Sigmoid colon (tissue), 7 donors: Measurements from ENCODE around the gene ALDOA. TPM values are rescaled to one million over a fixed set of nuclear protein-coding genes. Genes with fewer than 3 reads are reported as not detected.

Source experiments
- DNase-seq: peaks from one replicate; pipeline ENCODE4 v3.0.0-alpha.2; 2019
- H3K27ac ChIP-seq, 4 donors: fragments of 200-600 bp; sonication (generic); one replicate each; pipeline ENCODE4 v1.5.1; 2016 to 2019; ENCODE audit warnings: mild to moderate bottlenecking in 1 of 4
- H3K27me3 ChIP-seq, 3 donors: fragments of 200-600 bp; sonication (generic); one replicate each; pipeline ENCODE4 v1.5.1; 2019; ENCODE audit warnings: mild to moderate bottlenecking in 1 of 3
- H3K36me3 ChIP-seq, 4 donors: fragments of 200-600 bp; sonication (generic); one replicate each; pipeline ENCODE4 v1.5.1; 2016 to 2019
- H3K4me1 ChIP-seq, 4 donors: fragments of 200-600 bp; sonication (generic); one replicate each; pipeline ENCODE4 v1.5.1; 2017 to 2019
- H3K4me3 ChIP-seq, 4 donors: fragments of 200-600 bp; sonication (generic); one replicate each; pipeline ENCODE4 v1.5.1; 2017 to 2019; ENCODE audit warnings: mild to moderate bottlenecking in 2 of 4, moderate library complexity in 1 of 4
- H3K9me3 ChIP-seq, 4 donors: fragments of 200-600 bp in 3 of 4; sonication (generic) in 3 of 4; one replicate each; pipeline versions ENCODE4 v1.5.1 to v1.6.1; 2013 to 2019
- CTCF ChIP-seq, 4 experiments: fragments of 450-650 bp in 3 of 4; fragments of 200-600 bp in 1 of 4; IDR thresholded peaks; one replicate each; pipeline ENCODE4 v1.5.1; 2016 to 2019; ENCODE audit warnings: antibody characterized with exemption in 4 of 4, mild to moderate bottlenecking in 3 of 4, moderate library complexity in 2 of 4
- EP300 ChIP-seq, 4 donors: sonication (generic); formaldehyde crosslinking; IDR thresholded peaks; one replicate each; pipeline ENCODE4 v1.6.1; 2017; ENCODE audit warnings: antibody characterized with exemption in 4 of 4
- POLR2A ChIP-seq, 2 donors: fragments of 450-650 bp; IDR thresholded peaks; one replicate each; pipeline ENCODE4 v1.6.1; 2016; ENCODE audit warnings: antibody characterized with exemption in 2 of 2, mild to moderate bottlenecking in 2 of 2, moderate library complexity in 2 of 2
- POLR2AphosphoS5 ChIP-seq, 4 donors: sonication (generic); formaldehyde crosslinking; IDR thresholded peaks; one replicate each; pipeline ENCODE4 v1.6.1; 2017; ENCODE audit warnings: antibody characterized with exemption in 4 of 4
- WGBS, 2 donors: extraction: QIAGEN DNeasy Blood & Tissue Kit; methylation state at CpG; one replicate each; pipeline ENCODE4 v1.1.7; 2013; 5-methylcytosine and 5-hydroxymethylcytosine counted together
- intact Hi-C: fragments of 100-400 bp; cut with DNase I; formaldehyde crosslinking; loops from one replicate; pipeline ENCODE4 v1.15.1; 2023
- polyA plus RNA-seq, 3 donors: library from polyadenylated mRNA; stranded (reverse); fragments of 200-250 nt; gene quantifications; one replicate each; pipeline ENCODE4 v1.2.3, GENCODE V29; 2013
- total RNA-seq, 4 donors: library from RNA; depleted of rRNA; stranded (reverse); fragments of >200 nt; gene quantifications; one replicate each; pipeline ENCODE4 v1.1.0, GENCODE V29; 2016
- donor health status: healthy with polysubstance abuse.
- donor health status: Bipolar disorder and iron deficiency.
- donor health status: healthy.

ALDOA gene
- total and polyA plus RNA-seq, 7 donors, result 905 to 1,667 (median 1,010) TPM

GRCh38 chr16:30116291-30117207, 51.0 kb downstream of the ALDOA start:
- Histone ChIP-seq H3K27me3 (no peaks in the 10 kb centered on the region), H3K4me3 (no peak overlapping the region), H3K9me3 (no peaks in the 10 kb centered on the region), H3K27ac (peak overlapping the region in 1 of 4 donors; percentile 6), H3K36me3 (peaks cover 39 to 90% (median 44%) of the 10 kb centered on the region in 4 donors), H3K4me1 (peaks cover 0 to 9% (median 8%) of the 10 kb centered on the region in 4 donors)
- intact Hi-C loops, result no loop called here
- no peak for TF ChIP-seq CTCF (IDR thresholded peaks at IDR 0.05)
- TF ChIP-seq EP300 (IDR thresholded peaks at IDR 0.05), result no peak
- no peak for TF ChIP-seq POLR2A (IDR thresholded peaks at IDR 0.05)
- no peak for TF ChIP-seq POLR2AphosphoS5 (IDR thresholded peaks at IDR 0.05)
- WGBS, 2 donors, result 78 to 88% methylated on average over 16 of the region's 16 CpGs
- no peak for DNase-seq

- TF ChIP-seq EP300 (IDR thresholded peaks at IDR 0.05) (no peak), POLR2A (IDR thresholded peaks at IDR 0.05) (no peak), POLR2AphosphoS5 (IDR thresholded peaks at IDR 0.05) (no peak), CTCF (IDR thresholded peaks at IDR 0.05) (no peak)
- Histone ChIP-seq H3K4me1 (peaks cover 0 to 21% (median 18%) of the 10 kb centered on the region in 4 donors), H3K36me3 (peaks cover 39 to 82% (median 44%) of the 10 kb centered on the region in 4 donors), H3K9me3 (no peaks in the 10 kb centered on the region), H3K4me3 (no peak overlapping the region), H3K27me3 (no peaks in the 10 kb centered on the region), H3K27ac (no peak overlapping the region)
- intact Hi-C loops, result no loop called here
- WGBS, 2 donors, result 95 to 96% methylated on average over 10 of the region's 10 CpGs
- no peak for DNase-seq
These were observed 52.2 kb downstream of the ALDOA start for GRCh38 chr16:30117768-30118167.

DNA sequence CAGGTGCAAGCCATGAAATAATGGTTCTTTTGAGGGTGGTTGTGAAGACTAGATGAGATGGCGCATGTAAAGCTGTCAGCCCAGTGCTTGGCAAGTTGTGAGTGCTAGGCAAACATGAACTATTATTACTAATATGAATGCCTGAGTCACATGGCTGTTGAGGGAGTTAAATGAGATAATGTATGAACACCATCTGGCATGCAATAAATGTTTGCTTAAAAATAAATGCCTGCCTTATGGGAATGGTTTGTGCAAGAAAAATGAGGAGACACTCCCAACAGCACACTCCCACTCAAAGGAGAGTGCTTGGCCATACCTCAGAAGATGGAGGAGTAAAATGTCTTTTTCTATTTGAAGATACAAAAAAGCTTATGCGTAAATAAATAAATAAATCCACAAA, 53.9 kb downstream of the ALDOA start:
- Histone ChIP-seq H3K9me3 (no peaks in the 10 kb centered on the region), H3K27me3 (no peaks in the 10 kb centered on the region), H3K36me3 (peaks cover 39 to 74% (median 40%) of the 10 kb centered on the region in 4 donors), H3K4me3 (no peak overlapping the region), H3K4me1 (peaks cover 0 to 32% (median 30%) of the 10 kb centered on the region in 4 donors), H3K27ac (no peak overlapping the region)
- 86 to 93% methylated on average over 2 of the region's 2 CpGs for WGBS, 2 donors
- intact Hi-C loops, result no loop called here
- DNase-seq, result no peak
- no peak for TF ChIP-seq POLR2A (IDR thresholded peaks at IDR 0.05)
- TF ChIP-seq EP300 (IDR thresholded peaks at IDR 0.05), result no peak
- TF ChIP-seq POLR2AphosphoS5 (IDR thresholded peaks at IDR 0.05), result no peak
- TF ChIP-seq CTCF (IDR thresholded peaks at IDR 0.05), result no peak

Other genes starting within 250 kb of the ALDOA start
- gene PAGR1, start 249.6 kb upstream of the ALDOA start, total RNA-seq, result 10 to 100 TPM; 18.5 to 29.9 (median 25.7) TPM
- 10 to 100 TPM; 20.4 to 36.6 (median 29.1) TPM for gene PAGR1, start 249.6 kb upstream of the ALDOA start, polyA plus RNA-seq
- gene MVP, start 245.3 kb upstream of the ALDOA start, total RNA-seq, result 10 to 100 TPM; 62.3 to 94.5 (median 68.6) TPM
- gene MVP, start 245.3 kb upstream of the ALDOA start, polyA plus RNA-seq, result 100 to 1,000 TPM; 201 to 368 (median 265) TPM
- gene CDIPT, start 202.5 kb upstream of the ALDOA start, total RNA-seq, result 100 to 1,000 TPM; 107 to 120 (median 111) TPM
- 10 to 100 TPM; 39.8 to 76.2 (median 51.1) TPM for gene CDIPT, start 202.5 kb upstream of the ALDOA start, polyA plus RNA-seq
- 1 to 10 TPM in 3 of 4 donors, under 1 TPM in 1; 0.66 to 9.1 (median 1.4) TPM for gene SEZ6L2, start 166.2 kb upstream of the ALDOA start, total RNA-seq
- gene SEZ6L2, start 166.2 kb upstream of the ALDOA start, polyA plus RNA-seq, result 1 to 10 TPM in 2 of 3 donors, under 1 TPM in 1; 0.60 to 6.2 (median 1.6) TPM
- gene ASPHD1, start 165.3 kb upstream of the ALDOA start, total RNA-seq, result 1 to 10 TPM in 2 of 4 donors, under 1 TPM in 1, not detected in 1; 0.95 to 2.2 (median 2.1) TPM
- gene ASPHD1, start 165.3 kb upstream of the ALDOA start, polyA plus RNA-seq, result 1 to 10 TPM; 2.4 to 3.4 (median 3.2) TPM
- 10 to 100 TPM in 3 of 4 donors, 1 to 10 TPM in 1; 9.8 to 20.5 (median 14.1) TPM for gene KCTD13, start 139.5 kb upstream of the ALDOA start, total RNA-seq
- gene KCTD13, start 139.5 kb upstream of the ALDOA start, polyA plus RNA-seq, result 10 to 100 TPM in 2 of 3 donors, 1 to 10 TPM in 1; 5.4 to 26.1 (median 18.7) TPM
- gene TMEM219, start 103.7 kb upstream of the ALDOA start, total RNA-seq, result 100 to 1,000 TPM; 103 to 136 (median 112) TPM
- gene TMEM219, start 103.7 kb upstream of the ALDOA start, polyA plus RNA-seq, result 100 to 1,000 TPM; 178 to 314 (median 297) TPM
- 10 to 100 TPM; 26.8 to 38.5 (median 29.7) TPM for gene TAOK2, start 91.9 kb upstream of the ALDOA start, total RNA-seq
- 10 to 100 TPM in 2 of 3 donors, 1 to 10 TPM in 1; 9.0 to 42.2 (median 12.7) TPM for gene TAOK2, start 91.9 kb upstream of the ALDOA start, polyA plus RNA-seq
- gene HIRIP3, start 70.1 kb upstream of the ALDOA start, total RNA-seq, result 10 to 100 TPM; 15.8 to 22.7 (median 19.7) TPM
- gene HIRIP3, start 70.1 kb upstream of the ALDOA start, polyA plus RNA-seq, result 10 to 100 TPM in 1 of 3 donors, 1 to 10 TPM in 2; 9.0 to 14.4 (median 9.7) TPM
- 100 to 1,000 TPM in 1 of 4 donors, 10 to 100 TPM in 3; 49.2 to 174 (median 54.7) TPM for gene INO80E, start 69.5 kb upstream of the ALDOA start, total RNA-seq
- 10 to 100 TPM; 50.6 to 89.7 (median 60.1) TPM for gene INO80E, start 69.5 kb upstream of the ALDOA start, polyA plus RNA-seq
- gene DOC2A, start 54.7 kb upstream of the ALDOA start, total RNA-seq, result 1 to 10 TPM in 1 of 4 donors, under 1 TPM in 1, not detected in 2; 0.36 to 3.9 TPM
- gene DOC2A, start 54.7 kb upstream of the ALDOA start, polyA plus RNA-seq, result 1 to 10 TPM in 2 of 3 donors, under 1 TPM in 1; 0.92 to 4.6 (median 1.8) TPM
- not detected for gene C16orf92, start 42.6 kb upstream of the ALDOA start, total RNA-seq
- not detected for gene C16orf92, start 42.6 kb upstream of the ALDOA start, polyA plus RNA-seq
- not detected for gene TLCD3B, start 34.5 kb upstream of the ALDOA start, total RNA-seq
- under 1 TPM in 1 of 3 donors, not detected in 2; 0.54 TPM for gene TLCD3B, start 34.5 kb upstream of the ALDOA start, polyA plus RNA-seq
- gene PPP4C, start 10.2 kb downstream of the ALDOA start, total RNA-seq, result 10 to 100 TPM; 39.2 to 45.6 (median 43.6) TPM
- gene PPP4C, start 10.2 kb downstream of the ALDOA start, polyA plus RNA-seq, result 100 to 1,000 TPM; 118 to 155 (median 146) TPM
- 1 to 10 TPM in 3 of 4 donors, under 1 TPM in 1; 0.54 to 1.7 (median 1.1) TPM for gene TBX6, start 26.2 kb downstream of the ALDOA start, total RNA-seq
- gene TBX6, start 26.2 kb downstream of the ALDOA start, polyA plus RNA-seq, result 1 to 10 TPM in 1 of 3 donors, under 1 TPM in 2; 0.23 to 1.1 (median 0.60) TPM
- 100 to 1,000 TPM in 2 of 4 donors, 10 to 100 TPM in 2; 82.1 to 110 (median 103) TPM for gene YPEL3, start 30.5 kb downstream of the ALDOA start, total RNA-seq
- gene YPEL3, start 30.5 kb downstream of the ALDOA start, polyA plus RNA-seq, result 100 to 1,000 TPM in 2 of 3 donors, 10 to 100 TPM in 1; 57.6 to 126 (median 107) TPM
- 1 to 10 TPM in 3 of 4 donors, under 1 TPM in 1; 0.54 to 8.0 (median 2.9) TPM for gene GDPD3, start 47.8 kb downstream of the ALDOA start, total RNA-seq
- gene GDPD3, start 47.8 kb downstream of the ALDOA start, polyA plus RNA-seq, result 10 to 100 TPM; 17.4 to 68.8 (median 19.0) TPM
- gene MAPK3, start 57.5 kb downstream of the ALDOA start, total RNA-seq, result 10 to 100 TPM; 43.8 to 59.9 (median 57.6) TPM
- gene MAPK3, start 57.5 kb downstream of the ALDOA start, polyA plus RNA-seq, result 100 to 1,000 TPM; 214 to 365 (median 321) TPM
- 10 to 100 TPM; 14.7 to 28.0 (median 24.4) TPM for gene CORO1A, start 117.8 kb downstream of the ALDOA start, total RNA-seq
- gene CORO1A, start 117.8 kb downstream of the ALDOA start, polyA plus RNA-seq, result 100 to 1,000 TPM in 1 of 3 donors, 10 to 100 TPM in 2; 35.8 to 309 (median 40.2) TPM
- gene BOLA2B, start 127.9 kb downstream of the ALDOA start, total RNA-seq, result 100 to 1,000 TPM in 3 of 4 donors, 10 to 100 TPM in 1; 35.4 to 186 (median 152) TPM
- 100 to 1,000 TPM; 414 to 509 (median 434) TPM for gene BOLA2B, start 127.9 kb downstream of the ALDOA start, polyA plus RNA-seq
- 10 to 100 TPM; 12.0 to 29.6 (median 18.1) TPM for gene SLX1A, start 128.1 kb downstream of the ALDOA start, total RNA-seq
- gene SLX1A, start 128.1 kb downstream of the ALDOA start, polyA plus RNA-seq, result 10 to 100 TPM; 46.8 to 77.9 (median 61.9) TPM
- 10 to 100 TPM in 3 of 4 donors, 1 to 10 TPM in 1; 8.0 to 26.9 (median 20.3) TPM for gene SULT1A3, start 133.5 kb downstream of the ALDOA start, total RNA-seq
- 10 to 100 TPM; 17.4 to 21.0 (median 20.1) TPM for gene SULT1A3, start 133.5 kb downstream of the ALDOA start, polyA plus RNA-seq
- 1 to 10 TPM in 3 of 4 donors, under 1 TPM in 1; 0.82 to 5.3 (median 2.6) TPM for gene NPIPB13, start 182.7 kb downstream of the ALDOA start, total RNA-seq
- 1 to 10 TPM in 1 of 3 donors, under 1 TPM in 2; 0.60 to 6.9 (median 0.92) TPM for gene NPIPB13, start 182.7 kb downstream of the ALDOA start, polyA plus RNA-seq